WERI-Rb-1 (cell line): ENCODE data around the gene FADS1.

Source experiments
- DNase-seq: peaks from one replicate; pipeline ENCODE4 v3.0.0-alpha.2; 2020
- H3K27ac ChIP-seq: fragments of 250-450 bp; sonication (Bioruptor Pico); 2 replicates; pipeline ENCODE4 v1.5.1; 2020; ENCODE audit warnings: mild to moderate bottlenecking, moderate library complexity
- H3K27me3 ChIP-seq: fragments of 250-450 bp; sonication (Bioruptor Pico); 2 replicates; pipeline ENCODE4 v1.5.1; 2021; ENCODE audit warnings: mild to moderate bottlenecking, low read depth, moderate library complexity; ENCODE audit not compliant: insufficient read depth, severe bottlenecking
- H3K36me3 ChIP-seq: fragments of 250-450 bp; sonication (Bioruptor Pico); 2 replicates; pipeline ENCODE4 v1.5.1; 2020; ENCODE audit warnings: mild to moderate bottlenecking, moderate library complexity
- H3K4me3 ChIP-seq: 2 replicates; pipeline ENCODE4 v1.5.1; 2011; ENCODE audit warnings: low read depth, mild to moderate bottlenecking, control low read depth, low read length
- H3K9me3 ChIP-seq: fragments of 250-450 bp; sonication (Bioruptor Pico); 2 replicates; pipeline ENCODE4 v1.5.1; 2021; ENCODE audit warnings: mild to moderate bottlenecking, moderate library complexity; ENCODE audit not compliant: severe bottlenecking
- TF ChIP-seq, protein P1 (sequence below): IDR thresholded peaks from 2 replicates; pipeline ENCODE4 v1.5.1; 2011; ENCODE audit warnings: low read depth, mild to moderate bottlenecking, control low read depth, inconsistent platforms, low read length

The FADS1 gene

DNA sequence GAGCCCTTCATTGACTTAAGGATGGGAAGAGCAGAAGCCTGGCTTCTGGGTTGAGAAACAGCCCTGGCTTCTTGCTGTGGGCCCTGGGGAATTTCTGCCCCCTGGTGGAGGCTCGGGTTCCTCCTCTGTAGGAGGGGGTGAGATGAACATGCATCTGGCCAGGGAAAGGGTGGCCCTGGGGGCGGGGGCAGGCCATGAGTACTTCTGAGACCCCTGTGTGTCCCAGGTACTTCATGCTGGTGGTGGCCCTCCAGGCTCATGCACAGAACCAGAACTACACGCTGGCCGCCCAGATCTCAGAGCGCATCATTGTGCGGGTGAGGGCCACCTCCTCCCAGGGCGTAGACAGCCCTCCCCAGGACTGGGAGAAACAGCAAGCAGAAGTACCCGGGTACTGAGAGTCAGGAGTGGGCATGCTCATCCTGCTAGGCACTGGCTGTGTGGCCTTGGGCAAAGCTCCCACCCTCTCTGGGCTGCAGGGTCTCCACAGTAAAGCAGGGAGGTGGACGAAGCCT lies 40.2 kb downstream of the FADS1 start:
- H3K36me3 ChIP-seq, result no peaks in the 10 kb centered on the region
- H3K4me3 ChIP-seq, result no peak overlapping the region
- no peak overlapping the region for H3K27ac ChIP-seq
- no peaks in the 10 kb centered on the region for H3K9me3 ChIP-seq
- TF ChIP-seq, protein P1, sequence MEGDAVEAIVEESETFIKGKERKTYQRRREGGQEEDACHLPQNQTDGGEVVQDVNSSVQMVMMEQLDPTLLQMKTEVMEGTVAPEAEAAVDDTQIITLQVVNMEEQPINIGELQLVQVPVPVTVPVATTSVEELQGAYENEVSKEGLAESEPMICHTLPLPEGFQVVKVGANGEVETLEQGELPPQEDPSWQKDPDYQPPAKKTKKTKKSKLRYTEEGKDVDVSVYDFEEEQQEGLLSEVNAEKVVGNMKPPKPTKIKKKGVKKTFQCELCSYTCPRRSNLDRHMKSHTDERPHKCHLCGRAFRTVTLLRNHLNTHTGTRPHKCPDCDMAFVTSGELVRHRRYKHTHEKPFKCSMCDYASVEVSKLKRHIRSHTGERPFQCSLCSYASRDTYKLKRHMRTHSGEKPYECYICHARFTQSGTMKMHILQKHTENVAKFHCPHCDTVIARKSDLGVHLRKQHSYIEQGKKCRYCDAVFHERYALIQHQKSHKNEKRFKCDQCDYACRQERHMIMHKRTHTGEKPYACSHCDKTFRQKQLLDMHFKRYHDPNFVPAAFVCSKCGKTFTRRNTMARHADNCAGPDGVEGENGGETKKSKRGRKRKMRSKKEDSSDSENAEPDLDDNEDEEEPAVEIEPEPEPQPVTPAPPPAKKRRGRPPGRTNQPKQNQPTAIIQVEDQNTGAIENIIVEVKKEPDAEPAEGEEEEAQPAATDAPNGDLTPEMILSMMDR, result peak; percentile 82
- H3K27me3 ChIP-seq, result no peaks in the 10 kb centered on the region
- peak; percentile 81 for DNase-seq

DNA sequence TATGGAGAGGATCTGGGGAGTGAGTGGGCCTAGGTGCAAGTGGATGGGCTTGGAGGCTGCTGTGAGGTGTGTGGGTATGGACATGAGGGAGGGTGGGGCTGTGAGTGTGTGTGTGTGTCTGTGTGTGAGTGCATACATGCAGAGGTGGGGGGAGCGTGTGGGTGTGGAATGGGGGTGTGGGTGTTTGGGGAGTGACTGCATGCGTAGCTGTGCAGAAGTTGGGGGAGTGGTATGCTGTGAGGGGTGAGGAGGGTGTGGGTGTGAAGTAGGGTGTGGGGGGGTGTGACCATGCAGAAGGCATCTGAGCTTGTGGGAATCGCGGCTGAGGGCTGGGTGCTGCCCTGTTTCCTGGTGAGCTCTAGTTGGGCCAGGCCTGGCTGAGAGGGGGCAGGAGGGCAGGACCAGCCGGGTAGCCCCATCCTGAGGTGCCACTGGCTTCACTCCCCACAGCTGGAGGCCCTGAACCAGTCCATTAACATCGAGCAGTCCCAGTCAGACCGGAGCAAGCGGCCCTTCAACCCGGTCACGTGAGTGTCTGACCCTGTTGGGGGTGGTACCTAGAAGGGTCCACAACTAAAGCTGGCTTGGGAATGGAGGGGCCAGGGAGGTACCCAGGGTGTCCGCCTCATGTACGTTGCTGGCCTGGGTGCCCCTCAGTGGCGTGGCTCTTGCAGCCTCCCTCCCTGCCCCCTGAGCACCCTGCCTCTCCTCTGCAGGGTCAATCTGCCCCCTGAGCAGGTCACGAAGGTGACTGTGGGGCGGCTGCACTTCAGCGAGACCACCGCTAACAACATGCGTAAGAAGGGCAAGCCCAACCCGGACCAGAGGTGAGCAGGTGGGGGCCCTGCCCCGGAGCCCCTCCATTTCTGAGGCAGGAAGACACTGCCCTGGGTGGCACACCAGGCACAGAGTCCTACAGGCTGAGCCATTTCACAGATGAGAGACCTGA lies 40.9 kb downstream of the FADS1 start:
- H3K4me3 ChIP-seq, result no peak overlapping the region
- no peak overlapping the region for H3K27ac ChIP-seq
- TF ChIP-seq, protein P1, result no peak
- H3K36me3 ChIP-seq, result no peaks in the 10 kb centered on the region
- H3K9me3 ChIP-seq, result no peaks in the 10 kb centered on the region
- DNase-seq, result no peak
- H3K27me3 ChIP-seq, result no peaks in the 10 kb centered on the region

DNA sequence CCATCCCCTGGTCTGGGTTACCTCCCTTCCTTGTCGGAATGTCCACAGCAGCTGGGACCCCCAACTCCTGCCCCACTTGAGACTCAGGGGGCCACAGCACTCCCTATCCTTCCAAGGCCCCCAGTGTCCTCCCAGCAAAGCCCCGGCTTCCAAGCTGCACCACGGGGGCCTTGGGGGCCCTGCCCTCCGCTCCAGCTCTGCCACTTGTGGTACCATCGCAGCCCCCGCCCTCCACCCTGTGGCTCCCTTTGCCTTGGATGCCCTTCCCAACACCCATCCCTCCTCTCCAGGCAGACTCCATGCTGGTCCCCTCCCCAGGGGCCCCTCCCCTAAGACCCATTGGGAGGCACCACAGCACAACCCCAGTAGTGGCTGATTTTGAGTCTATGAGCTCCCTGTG lies 41.7 kb downstream of the FADS1 start:
- Histone ChIP-seq H3K27ac (no peak overlapping the region), H3K36me3 (no peaks in the 10 kb centered on the region), H3K9me3 (no peaks in the 10 kb centered on the region), H3K4me3 (no peak overlapping the region), H3K27me3 (no peaks in the 10 kb centered on the region)
- DNase-seq, result no peak
- TF ChIP-seq, protein P1, result no peak

DNA sequence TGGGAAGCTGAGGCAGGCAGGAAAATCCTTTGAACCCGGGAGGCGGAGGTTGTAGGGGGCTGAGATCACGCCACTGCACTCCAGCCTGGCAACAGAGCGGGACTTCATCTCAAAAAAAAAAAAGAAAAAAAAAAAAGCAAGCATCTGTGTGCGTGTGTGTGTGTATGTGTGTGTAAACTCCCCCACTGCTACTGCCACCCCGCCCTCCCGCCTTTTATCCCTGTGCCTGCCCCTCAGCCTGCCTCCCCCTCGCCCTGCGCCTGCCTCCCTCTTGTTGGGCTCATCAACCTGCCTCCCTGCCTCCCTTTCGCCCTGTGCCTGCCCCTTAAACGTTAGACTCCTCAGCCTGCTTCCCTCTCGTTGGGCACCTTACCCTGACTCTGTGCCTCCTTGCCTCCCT lies 42.4 kb downstream of the FADS1 start:
- TF ChIP-seq, protein P1, result no peak
- Histone ChIP-seq H3K36me3 (no peaks in the 10 kb centered on the region), H3K27ac (no peak overlapping the region), H3K27me3 (no peaks in the 10 kb centered on the region), H3K9me3 (no peaks in the 10 kb centered on the region), H3K4me3 (no peak overlapping the region)
- no peak for DNase-seq

DNA sequence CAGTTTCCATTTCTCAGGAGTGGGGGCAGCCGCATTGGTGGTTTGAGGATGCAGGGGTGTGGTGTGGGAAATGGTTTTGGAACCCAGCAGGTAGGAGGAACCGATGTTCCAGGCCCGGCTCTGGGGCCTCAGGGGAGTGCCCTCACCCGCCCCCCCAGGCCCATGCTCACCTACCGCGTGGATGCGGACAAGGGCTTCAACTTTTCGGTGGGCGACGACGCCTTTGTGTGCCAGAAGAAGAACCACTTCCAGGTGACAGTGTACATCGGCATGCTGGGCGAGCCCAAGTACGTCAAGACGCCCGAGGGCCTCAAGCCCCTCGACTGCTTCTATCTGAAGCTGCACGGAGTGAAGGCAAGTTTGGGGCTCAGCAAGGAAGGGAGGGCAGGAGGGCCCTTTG lies 43.0 kb downstream of the FADS1 start:
- TF ChIP-seq, protein P1, result no peak
- no peaks in the 10 kb centered on the region for H3K9me3 ChIP-seq
- no peaks in the 10 kb centered on the region for H3K36me3 ChIP-seq
- no peak overlapping the region for H3K4me3 ChIP-seq
- H3K27me3 ChIP-seq, result no peaks in the 10 kb centered on the region
- no peak for DNase-seq
- no peak overlapping the region for H3K27ac ChIP-seq
